IMR-90 (cell line): ENCODE measurements around the gene SHROOM3. TPM values are rescaled to one million over a fixed set of nuclear protein-coding genes. Genes with fewer than 3 reads are reported as not detected.
A peak's percentile ranks its signal among the peaks of the same experiment; 100 is the strongest.

Experiments used
- ATAC-seq: fragments of 200-7000 bp; cut with Tn5 transposase; 2 replicates; pipeline ENCODE4 v1.9.1; 2020; ENCODE audit warnings: low read depth, mild to moderate bottlenecking, moderate library complexity
- BruUV-seq: library from RNA; stranded (reverse); fragments of 400-500 nt; replicated peaks from 2 replicates; lab custom pipeline; 2021; lab: Mats Ljungman, UMichigan
- CTCF ChIA-PET: fragments of 300-600 bp; formaldehyde crosslinking; extraction: SDS; loops from one replicate; lab custom pipeline; 2021; ENCODE audit warnings: antibody characterized with exemption; lab: Yijun Ruan, JAX
- POLR2A ChIA-PET: fragments of 300-600 bp; sonication (Branson Sonifier 250); formaldehyde crosslinking; loops from one replicate; lab custom pipeline; 2022; ENCODE audit warnings: antibody characterized with exemption; ENCODE audit not compliant: unreplicated experiment; lab: Charles Lee
- DNase-seq: peaks from one replicate; pipeline ENCODE4 v3.0.0; 2013
- H2AFZ ChIP-seq: replicated peaks from 2 replicates; pipeline ENCODE3; 2013; ENCODE audit warnings: low read length, mild to moderate bottlenecking; ENCODE audit not compliant: poor library complexity
- H2AK5ac ChIP-seq: 2 replicates; pipeline ENCODE4 v1.6.1; 2013; ENCODE audit warnings: low read depth, low read length, inconsistent platforms
- H2AK9ac ChIP-seq: replicated peaks from 2 replicates; pipeline ENCODE3; 2013; ENCODE audit warnings: mild to moderate bottlenecking, low read depth, low read length, moderate library complexity; ENCODE audit not compliant: poor library complexity
- H2BK120ac ChIP-seq: 2 replicates; pipeline ENCODE4 v1.6.1; 2013; ENCODE audit warnings: low read depth, low read length, inconsistent platforms
- H2BK15ac ChIP-seq: 3 replicates; pipeline ENCODE4 v1.6.1; 2013; ENCODE audit warnings: low read depth, low read length, inconsistent platforms
- H2BK20ac ChIP-seq: 2 replicates; pipeline ENCODE4 v1.6.1; 2013; ENCODE audit warnings: low read depth, mild to moderate bottlenecking, inconsistent platforms, low read length, moderate library complexity
- H2BK5ac ChIP-seq: 2 replicates; pipeline ENCODE4 v1.6.1; 2013; ENCODE audit warnings: mild to moderate bottlenecking, low read depth, low read length, inconsistent platforms; ENCODE audit not compliant: poor library complexity, severe bottlenecking
- H3K14ac ChIP-seq: replicated peaks from 2 replicates; pipeline ENCODE4 v1.6.1; 2013; ENCODE audit warnings: low read depth, low read length, inconsistent platforms
- H3K18ac ChIP-seq: 2 replicates; pipeline ENCODE4 v1.6.1; 2013; ENCODE audit warnings: low read depth, low read length, control low read depth
- H3K23ac ChIP-seq: 2 replicates; pipeline ENCODE4 v1.6.1; 2013; ENCODE audit warnings: low read depth, low read length, inconsistent platforms
- H3K27ac ChIP-seq: 2 replicates; pipeline ENCODE4 v1.5.1; 2013; ENCODE audit warnings: mild to moderate bottlenecking, control low read depth, low read length; ENCODE audit not compliant: insufficient read depth
- H3K27me3 ChIP-seq: 2 replicates; pipeline ENCODE4 v1.6.1; 2013; ENCODE audit warnings: low read length; ENCODE audit not compliant: control insufficient read depth, insufficient read depth
- H3K36me3 ChIP-seq: 2 replicates; pipeline ENCODE4 v1.6.1; 2013; ENCODE audit warnings: low read length, mixed read lengths; ENCODE audit not compliant: control insufficient read depth, insufficient read depth
- H3K4ac ChIP-seq: 2 replicates; pipeline ENCODE4 v1.6.1; 2013; ENCODE audit warnings: low read depth, low read length, inconsistent platforms
- H3K4me1 ChIP-seq: 2 replicates; pipeline ENCODE4 v1.6.1; 2013; ENCODE audit warnings: low read length, mixed read lengths; ENCODE audit not compliant: control insufficient read depth, insufficient read depth
- H3K4me2 ChIP-seq: 2 replicates; pipeline ENCODE4 v1.6.1; 2013; ENCODE audit warnings: low read depth, mild to moderate bottlenecking, control low read depth, low read length, moderate library complexity
- H3K4me3 ChIP-seq: 2 replicates; pipeline ENCODE4 v1.5.1; 2013; ENCODE audit warnings: low read depth, mild to moderate bottlenecking, control low read depth, low read length, moderate library complexity; ENCODE audit not compliant: insufficient read depth
- H3K56ac ChIP-seq: 2 replicates; pipeline ENCODE4 v1.6.1; 2013; ENCODE audit warnings: low read length, inconsistent platforms; ENCODE audit not compliant: insufficient read depth; ENCODE audit errors: extremely low read depth
- H3K79me1 ChIP-seq, 2 experiments: 2 replicates each; pipeline ENCODE4 v1.6.1; 2013; ENCODE audit warnings: low read length in 2 of 2, inconsistent platforms in 1 of 2, low read depth in 1 of 2
- H3K9ac ChIP-seq: 2 replicates; pipeline ENCODE4 v1.6.1; 2013; ENCODE audit warnings: low read depth, low read length, control low read depth
- H3K9me1 ChIP-seq: 2 replicates; pipeline ENCODE4 v1.6.1; 2013; ENCODE audit warnings: low read length, inconsistent platforms; ENCODE audit not compliant: insufficient read depth
- H3K9me3 ChIP-seq: 2 replicates; pipeline ENCODE4 v1.6.1; 2013; ENCODE audit warnings: low read length; ENCODE audit not compliant: control insufficient read depth, insufficient read depth
- H4K20me1 ChIP-seq: 2 replicates; pipeline ENCODE4 v1.6.1; 2013; ENCODE audit warnings: low read length, inconsistent platforms; ENCODE audit not compliant: insufficient read depth
- H4K5ac ChIP-seq: 2 replicates; pipeline ENCODE4 v1.6.1; 2013; ENCODE audit warnings: mild to moderate bottlenecking, low read depth, low read length, control low read depth
- H4K8ac ChIP-seq, 2 experiments: 2 replicates each; pipeline ENCODE4 v1.6.1; 2013; ENCODE audit warnings: low read depth in 2 of 2, low read length in 2 of 2, control low read depth in 1 of 2, inconsistent platforms in 1 of 2
- H4K91ac ChIP-seq: 2 replicates; pipeline ENCODE4 v1.6.1; 2013; ENCODE audit warnings: low read depth, low read length, inconsistent platforms; ENCODE audit not compliant: insufficient read depth
- FOS ChIP-seq: fragments of 150-350 bp; IDR thresholded peaks from 2 replicates; pipeline ENCODE4 v1.6.1; 2016; ENCODE audit warnings: low read depth, low read length
- NFE2L2 ChIP-seq: fragments of 150-350 bp; IDR thresholded peaks from 2 replicates; pipeline ENCODE4 v1.6.1; 2016; ENCODE audit warnings: low read depth, mild to moderate bottlenecking, low read length
- RAD21 ChIP-seq: IDR thresholded peaks from 2 replicates; pipeline ENCODE4 v1.6.1; 2012; ENCODE audit warnings: low read length, improper control_type of control experiment
- RCOR1 ChIP-seq: IDR thresholded peaks from 2 replicates; pipeline ENCODE4 v1.6.1; 2012; ENCODE audit warnings: mild to moderate bottlenecking, low read length, improper control_type of control experiment; ENCODE audit not compliant: insufficient replicate concordance
- RFX5 ChIP-seq: IDR thresholded peaks from 2 replicates; pipeline ENCODE4 v1.8.0; 2012; ENCODE audit warnings: low read depth, mild to moderate bottlenecking, low read length, moderate library complexity
- WGBS, 2 experiments: methylation state at CpG; one replicate each; pipeline versions ENCODE4 v1.1.5 to v1.1.7; 2013; ENCODE audit warnings: missing lambda C conversion rate in 2 of 2; ENCODE audit not compliant: insufficient read length in 1 of 2; ENCODE audit errors: extremely low coverage in 2 of 2; 5-methylcytosine and 5-hydroxymethylcytosine counted together
- dilution Hi-C: fragments of 300-500 bp; cut with HindIII; formaldehyde crosslinking; loops from one replicate; pipeline ENCODE4 v1.14.3; 2018; ENCODE audit warnings: low sequenced_read_pairs; ENCODE audit not compliant: unreplicated experiment
- in situ Hi-C: fragments of 300-500 bp; cut with MboI; formaldehyde crosslinking; loops from 3 replicates; pipeline ENCODE4 v1.14.3; 2019; ENCODE audit warnings: low sequenced_read_pairs, inconsistent platforms, mixed read lengths
- intact Hi-C: fragments of 100-400 bp; cut with micrococcal nuclease; formaldehyde crosslinking; loops from 2 replicates; pipeline ENCODE4 v1.10.0; 2022
- polyA plus RNA-seq, 3 experiments: library from polyadenylated mRNA; depleted of rRNA; stranded (reverse); fragments of >200 nt; gene quantifications; 2 replicates each; pipeline ENCODE4 v1.2.3, GENCODE V29; 2012; ENCODE audit warnings: low replicate concordance in 1 of 3
- total RNA-seq: library from RNA; depleted of rRNA; stranded (reverse); fragments of >200 nt; gene quantifications from 2 replicates; pipeline ENCODE4 v1.2.3, GENCODE V29; 2012
- TF ChIP-seq, protein P1 (sequence below): fragments of 150-350 bp; IDR thresholded peaks from 2 replicates; pipeline ENCODE4 v1.6.1; 2016; ENCODE audit warnings: low read depth, mild to moderate bottlenecking, low read length, moderate library complexity, borderline replicate concordance

Gene SHROOM3
- total and polyA plus RNA-seq, 2 of the 4 experiments (the other 2 are of a cell fraction) = 10.8 to 19.5 TPM

DNA sequence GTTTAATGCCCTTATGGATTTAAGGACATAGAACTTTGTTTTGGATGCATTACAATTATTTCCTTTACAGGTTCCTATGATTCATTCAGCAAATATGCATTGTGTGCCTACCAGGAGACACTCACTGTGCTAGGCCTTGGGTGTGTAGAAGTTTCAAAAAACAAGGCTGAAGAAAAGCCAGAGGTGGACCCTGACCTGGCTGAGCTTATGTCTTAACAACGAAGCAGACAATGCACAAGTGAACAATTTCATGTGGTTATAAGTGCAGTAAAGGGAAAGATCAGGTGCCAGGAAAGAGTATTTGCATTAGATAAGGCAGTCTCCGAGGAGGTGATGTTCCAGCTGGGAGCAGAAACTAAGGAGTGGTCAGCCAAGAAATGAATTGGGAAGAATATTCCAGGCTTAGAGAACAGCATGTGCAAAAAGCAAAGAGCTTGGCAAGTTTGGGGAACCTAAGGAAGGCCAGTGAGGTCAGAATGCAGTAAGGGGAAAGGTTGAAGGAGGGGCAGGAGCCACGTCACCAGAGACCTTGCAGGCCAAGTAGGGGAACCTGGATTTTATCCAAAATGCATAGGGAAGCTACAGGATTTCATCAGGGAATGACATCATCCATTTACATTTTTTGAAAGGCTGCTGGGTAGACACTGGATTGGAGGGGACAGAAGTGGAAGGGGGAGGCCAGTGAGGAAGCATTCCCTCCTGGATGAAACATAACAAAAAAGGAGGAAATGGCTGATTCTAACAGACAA lies 269.3 kb downstream of the SHROOM3 start:
- H3K27ac ChIP-seq = peak overlapping the region; percentile 96
- peaks cover 32% of the 10 kb centered on the region for H3K9me1 ChIP-seq
- DNase-seq (peak; percentile 81), ATAC-seq (peak; percentile 36)
- H4K5ac ChIP-seq = peak overlapping the region; percentile 99
- H4K20me1 ChIP-seq = no peaks in the 10 kb centered on the region
- H2AK9ac ChIP-seq = peak overlapping the region; percentile 4
- in situ Hi-C loops (no loop called here), intact Hi-C loops (no loop called here), dilution Hi-C loops (no loop called here)
- H2BK120ac ChIP-seq = peak overlapping the region; percentile 84
- H4K8ac ChIP-seq = peak overlapping the region; percentile 57 to 89
- no peaks in the 10 kb centered on the region for H3K9me3 ChIP-seq
- H3K4me2 ChIP-seq = peak overlapping the region; percentile 56; the same call in 1 of the 2 replicates
- H3K23ac ChIP-seq = peak overlapping the region; percentile 74
- peak overlapping the region; percentile 57 for H3K56ac ChIP-seq
- H3K18ac ChIP-seq = peak overlapping the region; percentile 97
- H2AFZ ChIP-seq = peak overlapping the region; percentile 23
- ChIA-PET POLR2A (no interaction called here), CTCF (interaction anchor here (0.7 kb wide), 1 partner anchor 15 kb away, joined by 6 read pairs; no protein-coding TSS in a partner anchor)
- H3K4me1 ChIP-seq = peaks cover 45% of the 10 kb centered on the region
- no peak overlapping the region for H3K4me3 ChIP-seq
- H3K27me3 ChIP-seq = no peaks in the 10 kb centered on the region
- no TSS peak for BruUV-seq
- H3K36me3 ChIP-seq = no peaks in the 10 kb centered on the region
- H2BK20ac ChIP-seq = peak overlapping the region; percentile 78
- peak overlapping the region; percentile 99 for H2BK5ac ChIP-seq
- peak overlapping the region; percentile 80 for H3K4ac ChIP-seq
- peak overlapping the region; percentile 82 for H2BK15ac ChIP-seq
- H3K79me1 ChIP-seq = peaks cover 39 to 88% of the 10 kb centered on the region in 2 experiments
- H3K9ac ChIP-seq = peak overlapping the region; percentile 47; the same call in 1 of the 2 replicates
- H3K14ac ChIP-seq = peak overlapping the region; percentile 74
- H4K91ac ChIP-seq = peak overlapping the region; percentile 86
- TF ChIP-seq, protein P1, sequence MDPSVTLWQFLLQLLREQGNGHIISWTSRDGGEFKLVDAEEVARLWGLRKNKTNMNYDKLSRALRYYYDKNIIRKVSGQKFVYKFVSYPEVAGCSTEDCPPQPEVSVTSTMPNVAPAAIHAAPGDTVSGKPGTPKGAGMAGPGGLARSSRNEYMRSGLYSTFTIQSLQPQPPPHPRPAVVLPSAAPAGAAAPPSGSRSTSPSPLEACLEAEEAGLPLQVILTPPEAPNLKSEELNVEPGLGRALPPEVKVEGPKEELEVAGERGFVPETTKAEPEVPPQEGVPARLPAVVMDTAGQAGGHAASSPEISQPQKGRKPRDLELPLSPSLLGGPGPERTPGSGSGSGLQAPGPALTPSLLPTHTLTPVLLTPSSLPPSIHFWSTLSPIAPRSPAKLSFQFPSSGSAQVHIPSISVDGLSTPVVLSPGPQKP = no peak
- TF ChIP-seq NFE2L2 = no peak
- no peak for TF ChIP-seq RCOR1
- TF ChIP-seq RFX5 = no peak
- TF ChIP-seq FOS = no peak
- no peak for TF ChIP-seq RAD21
- H2AK5ac ChIP-seq = peak overlapping the region; percentile 83
- WGBS, 2 experiments = 61% methylated on average over 3 of the region's 3 CpGs; no CpG with 5 or more reads in 1 of the 2 experiments
